Upper lobe of left lung (tissue), 4 donors: Measurements from ENCODE around the gene SLC37A4.

ENCODE experiments used
- CTCF ChIP-seq, 6 experiments: fragments of 450-650 bp in 4 of 6; fragments of 200-600 bp in 2 of 6; sonication (generic) in 2 of 6; IDR thresholded peaks; one replicate each; pipeline ENCODE4 v1.5.1; 2016 to 2019; ENCODE audit warnings: antibody characterized with exemption in 6 of 6
- EP300 ChIP-seq, 4 donors: sonication (generic); formaldehyde crosslinking; IDR thresholded peaks; one replicate each; pipeline ENCODE4 v1.5.1; 2017; ENCODE audit warnings: antibody characterized with exemption in 4 of 4, control low read depth in 2 of 4
- POLR2A ChIP-seq, 4 donors: fragments of 450-650 bp; IDR thresholded peaks; one replicate each; pipeline ENCODE4 v1.5.1; 2016 to 2017; ENCODE audit warnings: antibody characterized with exemption in 4 of 4, mild to moderate bottlenecking in 2 of 4
- POLR2AphosphoS5 ChIP-seq, 2 donors: sonication (generic); formaldehyde crosslinking; IDR thresholded peaks; one replicate each; pipeline ENCODE4 v1.5.1; 2017; ENCODE audit warnings: antibody characterized with exemption in 2 of 2

GRCh38 chr11:119055901-119056300 is 25.2 kb upstream of the SLC37A4 start:
- TF ChIP-seq POLR2A (IDR thresholded peaks at IDR 0.05): no peak
- TF ChIP-seq CTCF (IDR thresholded peaks at IDR 0.05): no peak
- TF ChIP-seq POLR2AphosphoS5 (IDR thresholded peaks at IDR 0.05): no peak
- no peak for TF ChIP-seq EP300 (IDR thresholded peaks at IDR 0.05)
